Stimulated activated CD4-positive, alpha-beta T cell treated with anti-CD3 and anti-CD28 coated beads, TNF-alpha, amount 100 ng/mL, for 1 hour (primary cell): ENCODE data around the gene IFNAR1.

Experiments
- DNase-seq, 3 donors: peaks; one replicate each; pipeline ENCODE4 v3.0.0-alpha.2; 2020; ENCODE audit warnings: low read depth in 3 of 3, low spot score in 1 of 3

IFNAR1 gene

DNA sequence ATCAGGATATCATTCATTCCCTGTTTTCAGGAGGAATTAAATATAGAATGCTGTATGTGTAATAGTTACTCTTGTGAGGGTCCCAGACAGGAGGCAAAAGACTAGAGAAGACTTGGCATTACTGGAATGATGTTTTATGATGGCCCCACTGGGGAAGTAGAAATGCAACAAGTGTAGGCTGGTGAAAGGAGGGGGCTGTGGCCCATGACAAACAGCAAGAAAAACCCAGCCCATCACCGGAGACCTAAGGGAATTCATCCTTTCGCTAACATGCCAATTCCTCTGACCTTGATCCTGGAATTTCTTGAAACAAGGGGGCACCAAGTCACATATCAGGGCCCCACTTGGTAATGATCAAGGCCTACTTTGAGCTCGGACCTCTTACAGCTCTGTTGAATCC is 72.9 kb downstream of the IFNAR1 start:
- DNase-seq, result no peak

DNA sequence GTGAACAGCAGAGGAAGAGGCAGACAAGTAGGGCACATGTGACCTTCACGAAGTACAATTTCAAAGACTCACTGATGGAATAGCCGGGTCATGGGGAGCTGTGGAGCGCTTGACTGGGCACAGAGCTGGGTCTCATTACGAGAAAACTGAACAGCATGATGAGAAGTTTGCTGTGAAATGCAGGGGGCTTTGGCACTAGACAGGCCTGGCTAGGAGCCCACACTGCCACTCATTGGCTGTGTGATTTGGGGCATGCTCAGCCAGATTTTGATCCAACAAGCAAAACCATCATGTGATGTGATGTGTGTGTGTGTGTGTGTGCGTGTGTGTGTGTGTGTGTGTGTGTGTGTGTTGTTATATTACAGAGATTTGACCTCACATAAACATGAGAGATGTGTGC is 73.6 kb downstream of the IFNAR1 start:
- DNase-seq, result no peak

DNA sequence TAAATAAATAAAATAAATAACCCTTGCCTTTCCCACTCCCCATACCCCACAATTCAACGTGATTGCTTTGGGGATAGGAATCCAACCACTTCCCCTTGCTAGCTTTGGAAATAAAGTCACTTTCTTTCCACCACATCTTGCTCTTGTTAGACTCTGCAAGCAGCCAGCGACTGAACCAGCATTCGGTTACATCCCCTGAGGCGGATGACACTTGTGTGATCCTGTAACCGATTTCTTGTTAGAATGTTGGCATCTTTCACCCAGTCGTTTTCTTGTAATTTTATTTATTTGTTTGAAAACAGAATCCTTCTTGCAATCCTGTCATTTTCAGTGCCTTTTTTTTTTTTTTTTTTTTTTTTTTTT is 76.8 kb downstream of the IFNAR1 start:
- no peak for DNase-seq

DNA sequence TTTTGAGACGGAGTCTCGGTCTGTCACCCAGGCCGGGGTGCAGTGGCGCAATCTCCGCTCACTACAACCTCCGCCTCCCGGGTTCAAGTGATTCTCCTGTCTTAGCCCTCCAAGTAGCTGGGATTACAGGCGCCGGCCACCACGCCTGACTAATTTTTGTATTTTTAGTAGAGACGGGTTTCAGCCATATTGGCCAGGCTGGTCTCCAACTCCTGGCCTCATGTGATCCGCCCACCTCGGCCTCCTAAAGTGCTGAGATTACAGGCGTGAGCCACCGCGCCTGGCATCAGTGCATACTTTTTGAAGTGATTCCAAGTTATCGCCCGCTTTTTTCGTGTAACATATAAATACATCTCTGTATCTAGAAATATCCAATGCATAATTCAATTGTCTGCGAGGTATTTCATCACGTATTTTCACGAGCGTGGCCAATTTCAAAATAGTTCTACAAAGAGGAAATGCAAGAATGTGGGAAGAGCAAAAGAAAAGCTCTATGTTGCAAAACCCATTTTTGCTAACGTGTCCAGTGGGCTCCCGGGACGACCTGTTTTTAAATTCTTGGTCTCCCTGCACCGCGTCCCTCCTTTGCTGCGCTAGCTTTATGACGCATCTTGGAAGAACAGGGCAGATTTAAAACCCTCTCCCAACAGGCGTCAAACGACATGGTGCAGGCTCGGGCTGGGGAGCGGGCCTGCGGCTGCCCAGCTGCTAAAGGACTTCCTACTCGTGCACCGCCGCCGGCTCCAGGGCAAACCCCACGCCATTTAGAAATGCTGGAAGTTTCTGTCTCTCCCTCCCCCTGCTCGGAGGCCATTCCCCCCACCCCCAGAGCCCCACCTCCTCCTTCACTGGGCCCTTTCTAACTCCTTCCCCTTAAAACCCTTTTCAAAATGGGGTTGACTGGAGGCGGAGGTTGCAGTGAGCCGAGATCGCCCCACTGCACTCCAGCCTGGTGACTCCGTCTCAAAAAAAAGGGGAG is 77.5 kb downstream of the IFNAR1 start:
- no peak for DNase-seq

DNA sequence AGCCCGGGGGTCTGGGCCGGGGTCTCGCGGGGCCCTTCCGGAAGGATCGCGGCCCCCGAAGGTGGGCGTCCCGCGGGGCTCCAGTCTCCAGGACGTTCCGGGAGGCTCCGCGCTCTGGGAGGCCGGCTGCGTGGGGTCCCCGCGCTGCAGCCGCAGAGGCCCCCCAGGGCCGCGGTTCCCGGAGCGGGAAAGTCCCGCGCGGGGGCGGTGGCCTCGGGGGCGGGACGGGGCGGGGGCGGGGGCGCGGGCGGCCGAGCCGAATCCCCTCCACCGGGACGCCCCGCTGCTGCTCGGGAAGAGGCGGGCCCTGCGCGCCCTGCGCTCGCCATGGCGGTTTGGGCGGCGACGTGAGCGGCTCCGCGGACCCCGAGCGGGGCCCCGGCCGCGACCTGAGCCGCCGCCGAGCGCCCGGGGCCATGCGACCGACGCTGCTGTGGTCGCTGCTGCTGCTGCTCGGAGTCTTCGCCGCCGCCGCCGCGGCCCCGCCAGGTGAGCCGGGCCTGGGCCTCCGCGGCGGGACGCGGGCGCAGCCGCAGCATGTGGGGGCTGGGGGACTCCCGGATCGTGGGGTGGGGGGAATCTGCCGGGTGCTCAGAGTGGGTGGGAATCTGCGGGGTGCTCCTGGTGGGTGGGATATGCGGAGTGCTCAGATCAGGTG is 78.5 kb downstream of the IFNAR1 start, which contains the start of gene IFNGR2:
IFNGR2 (plus strand) TSS at position 286 of the 658 bp plus-strand sequence; CDS start at position 417, 131 bp downstream.
- DNase-seq, result peak in 2 of 3 donors; percentile 32 to 44

DNA sequence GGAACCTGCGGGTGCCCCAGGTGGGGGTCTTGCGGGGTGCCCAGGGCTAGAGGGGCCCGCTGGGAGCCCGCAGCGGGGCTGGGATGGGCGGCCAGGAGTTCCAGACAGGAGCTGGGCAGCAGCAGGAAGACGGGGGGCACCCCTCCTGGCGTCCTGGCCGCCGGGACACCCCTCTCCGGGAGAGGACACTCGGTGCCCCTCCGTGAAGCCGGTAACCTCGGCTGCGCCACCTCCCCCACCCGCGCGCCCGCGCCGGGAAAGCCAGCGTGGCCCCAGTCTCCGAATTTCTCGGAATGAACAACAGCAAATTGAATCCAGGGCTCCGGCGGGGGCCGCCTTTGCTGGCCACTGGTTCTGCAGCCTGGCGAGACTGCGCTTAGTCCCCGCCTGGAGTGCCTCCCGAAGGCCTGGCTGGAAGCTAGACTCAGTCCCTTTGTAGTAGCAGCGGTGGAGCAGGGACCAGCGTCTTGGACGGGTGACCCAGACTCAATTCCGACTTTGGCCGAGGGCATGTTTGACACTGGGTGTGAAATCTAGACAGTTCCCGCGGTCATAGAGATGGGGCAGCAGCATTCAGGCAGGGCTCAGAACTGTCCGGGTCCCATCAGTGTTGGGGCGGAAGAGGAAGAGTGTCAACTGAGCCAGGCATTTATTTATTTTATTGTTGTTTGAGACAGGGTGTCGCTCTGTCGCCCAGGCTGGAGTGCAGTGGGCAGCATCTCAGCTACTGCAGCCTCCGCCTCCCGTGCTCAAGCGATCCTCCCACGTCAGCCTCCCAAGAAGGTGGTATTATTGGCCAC is 79.2 kb downstream of the IFNAR1 start:
- DNase-seq, result peak in 1 of 3 donors; percentile 33

DNA sequence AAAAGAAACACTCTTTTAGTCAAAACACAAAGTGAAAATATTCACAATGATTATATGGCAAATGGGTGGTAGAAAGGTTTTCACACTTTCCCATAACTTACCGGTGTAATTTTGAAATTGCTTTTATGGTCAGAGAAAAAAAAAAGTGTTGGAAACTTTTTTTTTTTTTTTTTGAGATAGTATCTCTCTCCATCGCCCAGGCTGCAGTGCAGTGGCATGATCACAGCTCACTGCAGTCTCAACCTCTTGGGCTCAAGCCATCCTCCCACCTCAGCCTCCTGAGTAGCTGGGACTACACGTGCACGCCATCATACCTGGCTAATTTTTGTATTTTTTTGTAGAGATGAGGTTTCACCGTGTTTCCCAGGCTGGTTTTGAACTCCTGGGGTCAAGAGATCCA is 81.7 kb downstream of the IFNAR1 start:
- no peak for DNase-seq
